PFSK-1 (cell line): ENCODE measurements around the gene GPR107.

ENCODE experiments used
- FOXP2 ChIP-seq: optimal IDR thresholded peaks from 2 replicates; pipeline ENCODE3; 2011; ENCODE audit warnings: borderline replicate concordance, control low read depth, inconsistent platforms; ENCODE audit not compliant: insufficient read depth; ENCODE audit errors: extremely low read length, extremely low read depth
- POLR2AphosphoS5 ChIP-seq: IDR thresholded peaks from 2 replicates; pipeline ENCODE4 v1.6.1; 2012; ENCODE audit warnings: low read depth, mild to moderate bottlenecking, control low read depth, low read length, moderate library complexity
- REST ChIP-seq, 2 experiments: IDR thresholded peaks; 2 replicates each; pipeline versions ENCODE4 v1.6.1 to v1.8.0; 2011 to 2012; ENCODE audit warnings: low read depth in 2 of 2, low read length in 2 of 2, control low read depth in 1 of 2, inconsistent platforms in 1 of 2, mild to moderate bottlenecking in 1 of 2, moderate library complexity in 1 of 2; ENCODE audit not compliant: insufficient read depth in 1 of 2
- SIN3A ChIP-seq: IDR thresholded peaks from 2 replicates; pipeline ENCODE4 v1.6.1; 2012; ENCODE audit warnings: mild to moderate bottlenecking, low read length, moderate library complexity, borderline replicate concordance; ENCODE audit not compliant: insufficient read depth
- TAF1 ChIP-seq: IDR thresholded peaks from 2 replicates; pipeline ENCODE4 v1.6.1; 2012; ENCODE audit warnings: low read length, control low read depth, borderline replicate concordance; ENCODE audit not compliant: insufficient read depth

The GPR107 gene

DNA sequence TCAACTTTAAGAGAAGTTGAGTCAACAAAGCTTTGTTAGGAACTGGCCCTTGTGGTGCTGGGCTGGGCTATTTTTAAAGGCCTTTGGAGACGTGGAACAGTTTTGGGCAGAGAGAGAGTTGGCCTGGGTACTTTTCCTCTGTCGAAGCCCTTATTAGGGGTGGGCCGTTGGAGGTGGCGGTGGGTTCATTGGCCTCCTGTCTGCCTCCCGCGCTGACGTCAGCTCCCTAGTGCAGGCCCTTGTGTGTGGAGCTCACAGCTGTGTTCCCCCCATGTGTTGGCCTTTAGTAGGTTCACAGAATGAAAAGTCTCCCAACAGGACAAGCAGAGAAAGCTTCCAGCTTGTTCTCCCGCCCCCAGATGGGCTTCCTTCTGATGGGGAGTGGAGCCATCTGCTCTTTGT is 121.2 kb downstream of the GPR107 start:
- TF ChIP-seq TAF1 (no peak), POLR2AphosphoS5 (no peak)

- TF ChIP-seq REST (IDR thresholded peaks at IDR 0.05; ENCODE audit: insufficient read depth in 1 of 2, low read depth in 2 of 2, low read length in 2 of 2) (no peak), TAF1 (no peak), FOXP2 (no peak), POLR2AphosphoS5 (no peak), SIN3A (no peak)
Observed at GRCh38 chr9:130175355-130175754, 121.6 kb downstream of the GPR107 start.

DNA sequence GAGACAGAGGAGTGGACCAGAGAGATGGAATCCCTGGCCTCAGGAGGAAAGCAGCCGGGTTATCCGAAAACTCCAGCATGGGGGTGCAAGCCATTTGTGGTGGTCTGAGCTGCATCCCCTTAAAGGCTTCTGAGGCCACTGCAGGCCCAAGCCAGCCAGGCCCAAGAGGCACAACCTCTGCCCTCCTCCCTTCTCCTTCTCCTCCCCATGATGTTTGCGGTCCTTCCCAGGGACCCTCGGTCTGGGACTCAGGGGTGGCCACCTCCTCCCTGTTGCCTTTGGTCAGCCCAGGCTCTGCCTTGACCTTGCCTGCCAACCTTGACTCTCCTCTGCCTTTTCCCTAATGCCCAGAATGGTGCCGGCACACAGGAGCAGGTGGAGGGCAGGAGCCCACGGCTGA is 123.1 kb downstream of the GPR107 start:
- TF ChIP-seq TAF1 (no peak), REST (IDR thresholded peaks at IDR 0.05; ENCODE audit: insufficient read depth in 1 of 2, low read depth in 2 of 2, low read length in 2 of 2) (no peak), FOXP2 (no peak), POLR2AphosphoS5 (no peak), SIN3A (no peak)

- TF ChIP-seq FOXP2 = no peak
- no peak for TF ChIP-seq POLR2AphosphoS5
- TF ChIP-seq TAF1 = no peak
- no peak for TF ChIP-seq SIN3A
- no peak for TF ChIP-seq REST (IDR thresholded peaks at IDR 0.05; ENCODE audit: insufficient read depth in 1 of 2, low read depth in 2 of 2, low read length in 2 of 2)
Observed at GRCh38 chr9:130177898-130178805, 124.4 kb downstream of the GPR107 start.

- TF ChIP-seq REST (IDR thresholded peaks at IDR 0.05; ENCODE audit: insufficient read depth in 1 of 2, low read depth in 2 of 2, low read length in 2 of 2) (no peak), FOXP2 (no peak), TAF1 (no peak), POLR2AphosphoS5 (no peak), SIN3A (no peak)
Observed at GRCh38 chr9:130179331-130179907, 125.7 kb downstream of the GPR107 start.
